A549 (cell line): Measurements from ENCODE around the gene ATP8B2.

Experiments
- CHD4 ChIP-seq: fragments of 200-600 bp; sonication (generic); IDR thresholded peaks from 2 replicates; pipeline ENCODE4 v1.6.1; 2016; ENCODE audit warnings: antibody characterized with exemption, mild to moderate bottlenecking, borderline replicate concordance
- EP300 ChIP-seq, 2 experiments: fragments of >200 bp; sonication (Bioruptor Twin); formaldehyde crosslinking; IDR thresholded peaks; 2 replicates in 1 of 2; 3 replicates in 1 of 2; pipeline ENCODE4 v1.6.1; 2016 to 2017
- FOSL2 ChIP-seq, 2 experiments: fragments of 450-650 bp in 1 of 2; fragments of >200 bp in 1 of 2; sonication (Bioruptor Twin) in 1 of 2; formaldehyde crosslinking; IDR thresholded peaks; 2 replicates each; pipeline versions ENCODE4 v1.5.0 to v1.6.1; 2016 to 2020; ENCODE audit warnings: mild to moderate bottlenecking in 1 of 2, moderate library complexity in 1 of 2
- HDAC2 ChIP-seq: fragments of 200-600 bp; sonication (generic); IDR thresholded peaks from 2 replicates; pipeline ENCODE4 v1.6.1; 2016
- HOXA7 ChIP-seq: fragments of 250-450 bp; sonication (Bioruptor Pico); IDR thresholded peaks from 2 replicates; pipeline ENCODE4 v1.5.0; 2020; ENCODE audit warnings: mild to moderate bottlenecking, moderate library complexity
- JUN ChIP-seq, 2 experiments: fragments of >200 bp; sonication (Bioruptor Twin); formaldehyde crosslinking; IDR thresholded peaks; 2 replicates in 1 of 2; 3 replicates in 1 of 2; pipeline ENCODE4 v1.6.1; 2016 to 2017
- JUNB ChIP-seq: fragments of >200 bp; sonication (Bioruptor Twin); formaldehyde crosslinking; IDR thresholded peaks from 2 replicates; pipeline ENCODE4 v1.6.1; 2016
- POLR2A ChIP-seq: IDR thresholded peaks from 2 replicates; pipeline ENCODE4 v1.6.1; 2012; ENCODE audit warnings: mild to moderate bottlenecking, low read length
- RFX5 ChIP-seq: fragments of 450-650 bp; IDR thresholded peaks from 2 replicates; pipeline ENCODE4 v1.7.1; 2014; ENCODE audit warnings: antibody characterized with exemption, mild to moderate bottlenecking, moderate library complexity
- SREBF2 ChIP-seq: fragments of 450-650 bp; IDR thresholded peaks from 2 replicates; pipeline ENCODE4 v1.6.1; 2014; ENCODE audit warnings: mild to moderate bottlenecking, moderate library complexity
- TF ChIP-seq, protein P1 (sequence below): fragments of >200 bp; sonication (Bioruptor Twin); formaldehyde crosslinking; IDR thresholded peaks from 3 replicates; pipeline ENCODE4 v1.5.1; 2016
- TF ChIP-seq, protein P2 (sequence below): fragments of >200 bp; sonication (Bioruptor Twin); formaldehyde crosslinking; IDR thresholded peaks from 3 replicates; pipeline ENCODE4 v1.6.1; 2016
- TF ChIP-seq, protein P3 (sequence below): fragments of 200-600 bp; sonication (generic); IDR thresholded peaks from 2 replicates; pipeline ENCODE4 v1.6.1; 2016; ENCODE audit warnings: antibody characterized with exemption, mild to moderate bottlenecking, moderate library complexity

DNA sequence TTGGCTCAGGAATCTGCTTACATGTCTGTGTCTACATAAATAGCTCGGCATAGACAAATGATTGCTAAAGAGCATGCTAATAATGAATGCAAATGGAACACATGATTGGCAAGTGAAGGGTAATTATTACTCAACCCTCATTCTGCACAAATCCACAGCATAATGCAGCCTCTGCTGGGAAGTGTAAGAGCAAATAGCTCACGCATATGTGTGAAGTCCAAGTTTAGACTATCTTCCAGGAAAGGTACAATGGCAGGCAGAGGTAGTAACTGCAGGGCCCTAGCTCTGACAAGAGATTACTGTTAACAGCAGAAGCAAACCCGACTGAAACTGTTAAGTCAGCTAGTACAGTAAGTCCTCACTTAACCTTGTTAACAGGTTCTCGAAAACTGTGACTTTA, 72.8 kb downstream of the ATP8B2 start:
- TF ChIP-seq, protein P1, sequence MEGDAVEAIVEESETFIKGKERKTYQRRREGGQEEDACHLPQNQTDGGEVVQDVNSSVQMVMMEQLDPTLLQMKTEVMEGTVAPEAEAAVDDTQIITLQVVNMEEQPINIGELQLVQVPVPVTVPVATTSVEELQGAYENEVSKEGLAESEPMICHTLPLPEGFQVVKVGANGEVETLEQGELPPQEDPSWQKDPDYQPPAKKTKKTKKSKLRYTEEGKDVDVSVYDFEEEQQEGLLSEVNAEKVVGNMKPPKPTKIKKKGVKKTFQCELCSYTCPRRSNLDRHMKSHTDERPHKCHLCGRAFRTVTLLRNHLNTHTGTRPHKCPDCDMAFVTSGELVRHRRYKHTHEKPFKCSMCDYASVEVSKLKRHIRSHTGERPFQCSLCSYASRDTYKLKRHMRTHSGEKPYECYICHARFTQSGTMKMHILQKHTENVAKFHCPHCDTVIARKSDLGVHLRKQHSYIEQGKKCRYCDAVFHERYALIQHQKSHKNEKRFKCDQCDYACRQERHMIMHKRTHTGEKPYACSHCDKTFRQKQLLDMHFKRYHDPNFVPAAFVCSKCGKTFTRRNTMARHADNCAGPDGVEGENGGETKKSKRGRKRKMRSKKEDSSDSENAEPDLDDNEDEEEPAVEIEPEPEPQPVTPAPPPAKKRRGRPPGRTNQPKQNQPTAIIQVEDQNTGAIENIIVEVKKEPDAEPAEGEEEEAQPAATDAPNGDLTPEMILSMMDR: no peak
- TF ChIP-seq EP300 (IDR thresholded peaks at IDR 0.05) (no peak), SREBF2 (no peak), JUN (IDR thresholded peaks at IDR 0.05) (no peak), FOSL2 (IDR thresholded peaks at IDR 0.05) (no peak), FOSL2 (CRISPR knock-in tag; IDR thresholded peaks at IDR 0.05) (no peak), HOXA7 (CRISPR knock-in tag) (no peak), CHD4 (no peak), RFX5 (no peak), POLR2A (no peak), JUNB (no peak), HDAC2 (no peak)
- TF ChIP-seq, protein P2, sequence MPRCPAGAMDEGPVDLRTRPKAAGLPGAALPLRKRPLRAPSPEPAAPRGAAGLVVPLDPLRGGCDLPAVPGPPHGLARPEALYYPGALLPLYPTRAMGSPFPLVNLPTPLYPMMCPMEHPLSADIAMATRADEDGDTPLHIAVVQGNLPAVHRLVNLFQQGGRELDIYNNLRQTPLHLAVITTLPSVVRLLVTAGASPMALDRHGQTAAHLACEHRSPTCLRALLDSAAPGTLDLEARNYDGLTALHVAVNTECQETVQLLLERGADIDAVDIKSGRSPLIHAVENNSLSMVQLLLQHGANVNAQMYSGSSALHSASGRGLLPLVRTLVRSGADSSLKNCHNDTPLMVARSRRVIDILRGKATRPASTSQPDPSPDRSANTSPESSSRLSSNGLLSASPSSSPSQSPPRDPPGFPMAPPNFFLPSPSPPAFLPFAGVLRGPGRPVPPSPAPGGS: no peak
- TF ChIP-seq, protein P3, sequence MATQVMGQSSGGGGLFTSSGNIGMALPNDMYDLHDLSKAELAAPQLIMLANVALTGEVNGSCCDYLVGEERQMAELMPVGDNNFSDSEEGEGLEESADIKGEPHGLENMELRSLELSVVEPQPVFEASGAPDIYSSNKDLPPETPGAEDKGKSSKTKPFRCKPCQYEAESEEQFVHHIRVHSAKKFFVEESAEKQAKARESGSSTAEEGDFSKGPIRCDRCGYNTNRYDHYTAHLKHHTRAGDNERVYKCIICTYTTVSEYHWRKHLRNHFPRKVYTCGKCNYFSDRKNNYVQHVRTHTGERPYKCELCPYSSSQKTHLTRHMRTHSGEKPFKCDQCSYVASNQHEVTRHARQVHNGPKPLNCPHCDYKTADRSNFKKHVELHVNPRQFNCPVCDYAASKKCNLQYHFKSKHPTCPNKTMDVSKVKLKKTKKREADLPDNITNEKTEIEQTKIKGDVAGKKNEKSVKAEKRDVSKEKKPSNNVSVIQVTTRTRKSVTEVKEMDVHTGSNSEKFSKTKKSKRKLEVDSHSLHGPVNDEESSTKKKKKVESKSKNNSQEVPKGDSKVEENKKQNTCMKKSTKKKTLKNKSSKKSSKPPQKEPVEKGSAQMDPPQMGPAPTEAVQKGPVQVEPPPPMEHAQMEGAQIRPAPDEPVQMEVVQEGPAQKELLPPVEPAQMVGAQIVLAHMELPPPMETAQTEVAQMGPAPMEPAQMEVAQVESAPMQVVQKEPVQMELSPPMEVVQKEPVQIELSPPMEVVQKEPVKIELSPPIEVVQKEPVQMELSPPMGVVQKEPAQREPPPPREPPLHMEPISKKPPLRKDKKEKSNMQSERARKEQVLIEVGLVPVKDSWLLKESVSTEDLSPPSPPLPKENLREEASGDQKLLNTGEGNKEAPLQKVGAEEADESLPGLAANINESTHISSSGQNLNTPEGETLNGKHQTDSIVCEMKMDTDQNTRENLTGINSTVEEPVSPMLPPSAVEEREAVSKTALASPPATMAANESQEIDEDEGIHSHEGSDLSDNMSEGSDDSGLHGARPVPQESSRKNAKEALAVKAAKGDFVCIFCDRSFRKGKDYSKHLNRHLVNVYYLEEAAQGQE: no peak
